ENCODE measurements around the gene BBOF1.

DNA sequence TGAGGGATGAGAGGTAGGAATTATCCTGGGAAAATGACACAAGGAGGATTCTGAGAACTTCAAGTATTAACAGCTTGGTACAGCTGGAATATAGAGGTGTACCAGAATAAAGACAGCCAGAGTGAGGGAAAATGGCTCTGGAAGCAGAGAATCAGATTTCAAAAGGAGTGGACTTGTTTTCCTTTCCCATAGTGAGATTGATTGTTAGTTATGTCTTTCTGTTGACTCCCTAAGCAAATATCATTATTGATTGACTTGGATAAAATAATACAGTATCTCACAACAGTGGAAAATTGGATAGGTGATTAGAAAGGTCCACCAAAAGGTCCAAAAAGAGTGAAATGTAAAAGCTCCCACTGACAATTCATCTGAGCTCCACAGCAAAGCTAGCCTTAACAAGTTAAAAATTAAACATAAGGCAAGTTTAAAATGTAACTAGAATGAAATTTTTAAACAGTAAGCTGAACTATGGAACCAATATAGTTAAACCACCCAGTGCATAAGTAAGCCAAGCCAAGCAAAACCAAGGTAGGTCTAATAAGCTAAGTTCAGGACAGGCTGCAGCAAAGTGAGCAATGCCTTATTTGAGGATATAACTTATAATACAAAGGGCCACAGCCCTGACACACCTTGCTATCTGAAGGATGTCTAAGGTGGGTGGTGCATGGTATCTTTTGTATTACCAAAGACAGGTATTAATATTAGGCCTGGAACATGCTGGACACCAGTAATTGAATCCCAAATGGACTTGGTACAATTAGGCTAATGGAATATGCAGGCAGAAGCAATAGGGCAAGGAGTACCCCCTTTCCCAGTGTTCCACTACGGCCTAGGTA is 21.8 kb upstream of the BBOF1 start:
- TF ChIP-seq TAF1 (IDR thresholded peaks at IDR 0.05; ENCODE audit: low read depth, low read length), result no peak
- no peak for TF ChIP-seq POLR2A (IDR thresholded peaks at IDR 0.05; ENCODE audit: low read depth, low read length)
- no peak for TF ChIP-seq POLR2AphosphoS5 (IDR thresholded peaks at IDR 0.05; ENCODE audit: low read depth, low read length)
- no peak for TF ChIP-seq SPI1 (IDR thresholded peaks at IDR 0.05; ENCODE audit: low read depth, low read length)
- no peak for TF ChIP-seq POU2F2 (IDR thresholded peaks at IDR 0.05; ENCODE audit: low read depth, low read length)
- no peak for TF ChIP-seq PAX5 (IDR thresholded peaks at IDR 0.05; ENCODE audit: insufficient read depth, low read length, severe bottlenecking)
